HG03095 (cell line): ENCODE measurements around the gene PLEKHA6.
"Not testable (repeated sequence)": the region's sequence is repeated elsewhere in the genome, so short reads cannot be mapped to it uniquely, and the experiment has no call there.

Experiments
- ATAC-seq: cut with Tn5 transposase; IDR thresholded peaks from one replicate; pipeline ENCODE4 v1.9.1; 2021; ENCODE audit warnings: moderate library complexity; ENCODE audit not compliant: unreplicated experiment

The PLEKHA6 gene

DNA sequence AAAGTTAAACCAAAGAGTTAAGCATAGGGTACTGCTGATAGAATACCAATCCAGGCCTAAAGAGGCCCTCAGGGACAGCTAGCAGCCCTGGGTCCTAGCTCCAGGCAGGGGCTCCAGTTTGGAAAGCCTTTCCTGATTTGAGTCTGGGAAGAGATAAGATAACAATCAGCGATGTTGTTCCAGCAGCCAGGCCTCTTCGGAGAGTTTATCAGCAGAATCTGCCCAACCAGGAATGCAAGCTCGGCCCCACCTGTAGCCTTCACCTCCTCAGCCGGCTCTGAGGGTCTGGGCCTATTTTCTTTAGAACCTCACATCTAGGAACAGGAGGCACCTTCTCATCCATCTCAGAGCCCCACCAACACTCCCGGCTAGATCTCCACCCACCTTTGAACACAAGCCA, 42.6 kb downstream of the PLEKHA6 start:
- no peak for ATAC-seq

- ATAC-seq, result no peak
These were observed 43.6 kb downstream of the PLEKHA6 start for GRCh38 chr1:204316164-204316563.

GRCh38 chr1:204314893-204315658, 44.7 kb downstream of the PLEKHA6 start:
- no peak for ATAC-seq

DNA sequence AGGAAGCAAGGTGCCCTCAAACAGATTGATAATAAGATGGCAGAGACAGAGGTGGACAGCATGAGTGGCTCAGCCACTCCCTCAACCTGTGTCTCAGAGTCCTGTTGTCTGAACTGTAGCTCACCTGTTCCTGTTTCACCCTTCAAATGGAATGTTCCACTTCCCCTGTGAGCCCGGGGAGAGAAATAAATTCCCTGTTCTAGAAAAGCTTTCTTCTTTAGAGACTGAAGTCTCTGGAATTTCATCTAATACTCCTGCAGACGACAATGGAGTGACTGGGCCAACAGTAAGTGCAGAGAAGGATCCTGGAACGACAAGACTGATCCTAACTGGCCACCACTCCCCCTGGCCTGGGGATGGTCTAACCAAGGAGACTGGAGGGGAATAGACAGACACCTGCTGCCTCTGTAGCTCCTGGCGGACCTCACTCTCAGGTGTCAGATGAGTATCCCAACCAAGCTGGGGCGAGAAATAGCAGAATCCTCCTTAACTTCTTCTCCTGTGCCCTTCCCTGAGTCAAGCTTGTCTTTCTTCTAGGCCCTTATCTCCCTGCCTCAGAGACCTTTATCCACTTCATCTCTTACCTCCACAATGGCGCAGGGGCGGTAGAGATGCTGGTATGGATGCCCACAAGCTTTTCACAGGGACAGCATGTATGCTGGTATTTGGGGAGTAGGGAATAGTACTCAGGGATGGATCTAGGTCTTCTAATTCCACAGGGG, 45.4 kb downstream of the PLEKHA6 start:
- ATAC-seq, result no peak

DNA sequence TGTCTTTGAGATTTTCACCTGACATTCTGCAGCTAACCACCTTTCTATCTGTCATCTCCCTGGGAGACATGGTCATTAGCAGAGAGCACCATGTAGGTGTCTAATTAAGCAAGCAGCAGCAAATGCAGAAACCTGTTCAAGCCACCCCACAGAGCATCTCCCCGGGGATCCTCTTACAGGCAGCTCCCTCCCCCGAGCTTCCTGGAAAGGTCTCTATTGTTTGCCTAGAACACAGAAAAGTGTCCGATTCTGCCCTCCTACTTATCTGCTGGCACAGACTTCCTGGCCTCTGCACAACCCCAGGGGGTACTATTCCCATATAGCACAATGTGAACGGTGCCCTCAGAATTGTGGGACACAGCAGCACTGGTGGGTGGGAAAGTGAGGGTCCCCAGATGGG, 46.1 kb downstream of the PLEKHA6 start:
- no peak for ATAC-seq

GRCh38 chr1:204310970-204311369, 48.8 kb downstream of the PLEKHA6 start:
- not testable (repeated sequence) for ATAC-seq

- ATAC-seq, result no peak
These were observed 51.6 kb downstream of the PLEKHA6 start for GRCh38 chr1:204308023-204308628.

DNA sequence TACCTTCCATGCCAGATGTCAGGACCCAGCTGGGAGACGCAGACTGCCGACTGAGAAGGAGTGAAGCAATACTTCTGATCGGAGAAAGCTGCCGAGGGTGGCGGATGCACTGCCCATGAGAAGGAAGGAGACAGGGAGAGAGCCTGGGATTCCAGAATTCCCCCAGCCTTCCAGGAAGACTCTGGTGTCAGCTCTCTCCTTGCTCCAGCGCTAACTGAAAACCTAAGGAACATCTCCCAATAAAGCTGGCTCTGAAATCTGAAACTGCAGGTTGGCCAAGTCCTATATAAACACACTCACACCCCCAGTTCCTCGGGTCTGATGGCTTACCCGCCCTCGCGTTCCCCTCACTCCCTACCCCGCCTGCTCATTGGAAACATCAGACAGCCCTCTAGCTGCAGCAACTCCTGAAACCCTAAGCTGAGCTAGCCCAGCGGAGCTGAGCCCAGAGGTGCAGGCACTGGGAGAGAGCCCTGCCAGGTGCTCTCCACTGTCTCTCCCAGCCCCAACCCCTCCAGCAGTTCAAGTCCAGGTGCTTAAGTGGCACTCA, 52.3 kb downstream of the PLEKHA6 start:
- ATAC-seq, result no peak

GRCh38 chr1:204306076-204306475, 53.7 kb downstream of the PLEKHA6 start:
- no peak for ATAC-seq

DNA sequence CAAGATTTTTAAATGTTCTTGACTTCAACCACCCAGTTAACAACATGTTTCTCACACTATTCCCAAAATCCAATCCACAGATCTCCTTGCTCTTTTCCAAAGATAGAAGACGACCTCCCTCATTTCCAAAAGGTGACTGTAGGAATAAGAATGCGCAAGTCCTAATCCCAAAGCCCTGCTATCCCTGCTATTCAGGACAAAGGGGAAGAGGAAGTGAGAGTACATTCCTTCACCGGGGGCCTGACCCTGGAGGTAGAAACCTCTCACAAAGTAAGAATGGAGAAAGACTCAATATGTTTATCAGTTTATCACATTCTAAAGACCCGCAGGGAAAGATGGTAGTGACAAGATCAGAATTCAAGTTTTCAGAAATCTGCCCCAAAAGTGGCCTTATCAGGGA, 55.7 kb downstream of the PLEKHA6 start:
- ATAC-seq, result no peak

DNA sequence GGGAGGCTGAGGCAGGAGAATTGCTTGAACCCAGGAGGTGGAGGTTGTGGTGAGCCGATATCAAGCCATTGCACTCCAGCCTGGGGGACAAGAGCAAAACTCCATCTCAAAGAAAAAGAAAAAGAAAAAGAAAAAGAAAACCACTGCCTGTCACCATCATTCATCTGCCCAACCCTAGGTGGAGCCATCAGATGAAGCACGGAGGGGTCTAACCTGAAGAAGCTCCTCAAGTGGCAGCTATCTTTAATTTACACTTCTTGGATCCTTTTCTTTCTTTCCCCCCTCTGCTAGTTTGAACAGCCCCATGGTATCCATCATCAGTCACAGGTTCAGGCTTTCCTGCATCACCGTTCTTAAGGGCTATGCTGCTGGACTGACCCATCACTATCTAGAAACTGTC, 57.0 kb downstream of the PLEKHA6 start:
- ATAC-seq, result no peak

DNA sequence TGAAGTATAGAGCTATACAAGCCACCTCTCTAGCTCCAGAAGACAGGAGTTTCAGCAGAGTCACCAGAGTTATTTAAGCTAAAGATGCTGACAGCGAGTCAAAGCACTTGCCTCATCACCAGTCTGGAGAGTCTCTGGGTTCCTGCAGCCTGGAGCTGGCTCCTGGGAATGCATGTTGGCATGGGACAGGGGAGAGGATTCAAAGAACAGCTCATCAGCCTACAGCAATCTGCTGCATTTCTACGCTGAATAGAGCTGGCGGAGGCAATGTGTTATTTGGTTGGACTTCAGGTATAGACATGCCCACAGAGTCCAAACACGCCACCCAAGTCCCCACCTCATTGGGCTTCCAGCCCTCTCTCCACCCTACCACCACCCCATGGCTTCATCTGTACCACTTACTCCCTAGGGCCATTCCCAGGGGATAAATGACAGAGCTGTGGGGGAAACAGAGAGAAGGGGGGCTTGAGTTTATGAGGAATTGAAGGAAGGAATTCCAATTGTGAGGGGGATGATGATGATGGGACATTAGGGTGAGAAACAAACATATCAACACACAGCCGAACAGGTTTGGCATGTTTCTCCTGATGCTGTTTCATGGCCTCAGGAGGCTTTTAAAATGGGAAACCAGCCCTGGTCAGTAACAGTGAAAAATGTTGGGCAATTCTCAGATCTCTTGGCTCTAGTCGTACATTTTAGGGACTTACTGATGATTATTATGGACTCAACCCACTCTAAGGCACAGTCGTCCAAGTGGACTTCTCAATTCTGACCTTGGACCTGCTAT, 58.4 kb downstream of the PLEKHA6 start:
- no peak for ATAC-seq

DNA sequence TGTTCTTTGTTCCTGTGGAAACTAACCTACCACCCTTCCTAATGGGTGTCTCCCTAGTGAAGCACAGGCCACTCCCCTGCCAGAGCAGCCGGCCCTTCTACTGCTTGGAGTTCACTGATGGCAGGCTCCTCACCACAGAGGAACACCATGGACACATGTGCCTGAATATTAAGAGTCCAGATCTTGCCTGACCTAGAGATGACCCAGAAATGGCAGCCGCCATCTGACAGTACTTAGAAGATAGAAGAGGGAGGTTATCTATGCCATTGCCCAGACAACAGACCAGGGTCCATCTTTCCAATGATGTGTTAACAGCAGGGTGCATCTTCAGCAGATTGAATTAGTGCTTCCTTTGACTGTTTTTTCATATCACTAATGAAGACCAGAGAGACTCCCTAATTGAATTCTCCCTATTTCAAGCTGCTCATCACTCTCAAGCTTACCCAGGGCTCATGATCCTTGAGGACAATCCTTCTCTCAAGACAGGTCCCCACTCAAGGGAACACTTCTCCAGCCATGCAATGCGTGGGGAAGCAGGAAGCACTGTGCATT, 59.8 kb downstream of the PLEKHA6 start:
- ATAC-seq, result no peak

- ATAC-seq, result no peak
These were observed 63.2 kb downstream of the PLEKHA6 start for GRCh38 chr1:204296431-204296988.

- no peak for ATAC-seq
These were observed 64.1 kb downstream of the PLEKHA6 start for GRCh38 chr1:204295671-204296070.

DNA sequence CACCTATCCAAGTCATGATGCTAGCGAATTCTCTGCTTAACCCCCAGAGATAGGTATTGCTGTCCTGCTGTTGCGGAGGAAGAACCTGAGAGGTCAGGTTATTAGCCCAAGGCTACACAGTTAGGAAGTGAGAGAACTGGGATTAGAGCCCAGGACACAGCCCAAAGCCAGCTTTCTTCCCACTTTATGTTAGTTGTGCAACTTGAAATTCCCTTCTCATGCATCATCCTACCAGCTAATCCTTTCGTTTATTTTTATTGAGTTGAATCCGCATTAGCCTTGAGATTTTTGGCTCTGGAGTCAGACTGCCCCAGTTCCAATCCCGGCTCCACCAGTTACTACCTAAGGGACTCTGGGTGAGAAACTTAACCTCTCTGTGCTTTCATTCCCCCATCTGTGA, 65.4 kb downstream of the PLEKHA6 start:
- no peak for ATAC-seq

DNA sequence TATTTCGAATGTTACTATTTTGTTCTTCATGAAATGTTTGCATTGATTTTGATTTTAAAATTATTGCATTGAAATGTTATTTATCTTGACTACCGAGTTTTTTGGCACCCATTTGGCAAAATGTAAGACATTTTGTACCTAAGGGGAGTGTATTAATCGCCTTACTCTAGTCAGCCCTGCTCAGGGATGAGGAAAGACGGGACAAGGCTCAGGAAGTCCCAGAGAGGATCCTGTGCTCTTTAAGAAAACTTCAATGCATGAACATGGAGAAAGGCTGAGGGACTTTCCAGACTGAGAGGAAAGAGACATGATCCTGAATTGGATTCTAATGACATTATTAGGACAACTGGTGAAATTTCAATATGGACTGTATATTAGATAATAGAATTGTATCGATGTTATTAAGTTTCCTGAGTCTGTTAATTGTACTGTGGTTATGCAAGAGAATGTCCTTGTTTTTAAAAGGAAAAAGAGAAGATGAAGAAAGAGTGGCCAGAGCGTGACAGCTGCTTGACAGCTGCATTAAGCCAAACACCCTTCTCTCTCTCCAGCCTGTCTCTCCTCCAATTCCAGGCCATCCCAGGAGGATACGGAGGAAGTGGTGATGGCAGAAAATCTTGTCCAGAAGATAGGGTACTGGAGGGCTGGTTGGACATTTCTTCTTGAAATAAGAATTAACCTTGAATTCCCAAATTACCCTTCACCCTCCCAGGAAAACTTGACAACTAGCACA, 66.0 kb downstream of the PLEKHA6 start:
- ATAC-seq, result no peak

- no peak for ATAC-seq
These were observed 67.0 kb downstream of the PLEKHA6 start for GRCh38 chr1:204292740-204293139.

DNA sequence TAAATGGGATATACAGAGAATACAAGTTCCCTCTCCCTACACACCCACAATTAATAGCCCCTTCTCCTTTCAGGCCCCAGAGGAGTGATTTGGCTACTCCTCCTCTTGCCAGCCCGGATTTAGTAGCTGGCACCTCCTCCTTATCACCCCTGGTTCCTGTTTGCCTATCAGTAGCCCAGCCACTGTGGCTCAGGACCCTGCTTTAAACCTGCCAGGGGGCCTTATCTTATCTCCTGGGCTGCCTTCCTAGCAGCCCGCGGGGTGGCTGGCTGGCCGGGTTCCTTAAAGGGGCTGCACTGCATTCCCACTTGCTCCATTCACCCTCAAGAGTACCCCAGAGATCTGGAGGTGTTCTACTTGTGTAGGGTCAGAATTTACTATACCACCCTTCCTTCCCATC, 70.4 kb downstream of the PLEKHA6 start:
- ATAC-seq, result no peak
